Fibroblast of lung (primary cell): ENCODE data around the gene SCFD2.

ENCODE experiments used
- CTCF ChIP-seq, 2 donors: IDR thresholded peaks in 1 of 2; conservative IDR thresholded peaks in 1 of 2; 1 replicate in 1 of 2; 2 replicates in 1 of 2; pipeline ENCODE4 v1.5.1; 2011 to 2012; ENCODE audit warnings: low read length in 2 of 2, control low read depth in 1 of 2, inconsistent platforms in 1 of 2, low read depth in 1 of 2, mild to moderate bottlenecking in 1 of 2
- EZH2 ChIP-seq: IDR thresholded peaks from 2 replicates; pipeline ENCODE4 v1.5.1; 2012; ENCODE audit warnings: low read length, control low read depth, mild to moderate bottlenecking; ENCODE audit errors: missing control alignments

DNA sequence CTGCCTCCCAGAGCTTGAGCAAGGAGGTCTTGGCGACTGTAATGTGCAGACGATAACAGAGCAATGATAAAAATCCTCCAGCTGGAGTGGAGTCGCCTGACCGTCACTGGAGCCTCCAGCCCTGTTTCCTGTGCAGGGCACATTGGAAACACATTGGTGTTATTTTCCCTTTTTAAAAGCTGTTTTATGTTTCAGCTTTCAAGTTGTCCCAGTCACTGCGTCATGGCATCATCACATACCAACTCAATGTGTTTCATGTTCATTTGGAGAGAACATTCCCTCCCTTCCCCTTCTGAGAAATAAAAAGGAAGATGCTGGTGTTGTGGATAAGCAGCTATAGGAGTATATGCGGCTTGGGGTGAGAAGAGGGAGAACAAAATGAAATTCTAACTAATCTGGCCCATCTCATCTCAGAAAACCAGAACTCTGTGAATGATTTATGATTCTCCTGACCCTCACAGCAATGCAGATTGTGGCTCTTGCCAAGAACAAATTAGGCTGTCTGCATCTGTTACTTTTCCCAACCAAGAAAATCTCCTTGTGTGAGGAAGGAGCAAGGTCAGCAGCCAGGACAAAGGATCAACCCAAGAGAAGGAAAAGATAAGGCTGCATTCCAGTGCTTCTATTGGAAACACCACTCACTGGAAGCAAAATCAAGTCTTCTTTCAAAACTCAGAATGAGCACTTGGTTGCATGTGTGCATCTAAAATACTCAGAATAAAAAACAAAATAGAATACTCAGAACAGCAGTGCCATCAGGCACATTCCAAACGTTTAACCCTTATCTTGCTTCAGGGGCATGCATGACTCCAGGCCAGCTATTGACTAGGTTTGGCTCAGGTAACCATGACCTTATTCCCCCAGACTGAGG is 369.4 kb downstream of the SCFD2 start:
- TF ChIP-seq CTCF (conservative IDR thresholded peaks at IDR 0.05 in 1 of 2, IDR thresholded peaks at IDR 0.05 in 1 of 2; ENCODE audit: low read depth in 1 of 2, low read length in 2 of 2) (no peak), EZH2 (no peak)
